WI38 (cell line): ENCODE results near the gene ZNF365.
"Not testable (repeated sequence)": the region's sequence is repeated elsewhere in the genome, so short reads cannot be mapped to it uniquely, and the experiment has no call there.

Experiments used
- H3K4me3 ChIP-seq: 2 replicates; pipeline ENCODE4 v1.5.1; 2011; ENCODE audit warnings: low read depth, mild to moderate bottlenecking, control low read depth, low read length
- CTCF ChIP-seq: IDR thresholded peaks from 2 replicates; pipeline ENCODE4 v1.5.1; 2012; ENCODE audit warnings: low read depth, mild to moderate bottlenecking, control low read depth, low read length

The ZNF365 gene

GRCh38 chr10:62354916-62355315, 19.3 kb upstream of the ZNF365 start:
- no peak overlapping the region for H3K4me3 ChIP-seq
- no peak for TF ChIP-seq CTCF

- TF ChIP-seq CTCF = no peak
- no peak overlapping the region for H3K4me3 ChIP-seq
Measured at GRCh38 chr10:62356447-62356846, 17.7 kb upstream of the ZNF365 start.

GRCh38 chr10:62358151-62358550, 16.0 kb upstream of the ZNF365 start:
- not testable (repeated sequence) for H3K4me3 ChIP-seq

GRCh38 chr10:62373639-62373994, 552 bp upstream of the ZNF365 start:
- H3K4me3 ChIP-seq = peak overlapping the region; percentile 63
- no peak for TF ChIP-seq CTCF

GRCh38 chr10:62374862-62375710, 917 bp downstream of the ZNF365 start:
- TF ChIP-seq CTCF = no peak
- no peak overlapping the region for H3K4me3 ChIP-seq

GRCh38 chr10:62376071-62377025, 2.2 kb downstream of the ZNF365 start:
- no peak for TF ChIP-seq CTCF

GRCh38 chr10:62377026-62377415, 2.9 kb downstream of the ZNF365 start:
- no peak overlapping the region for H3K4me3 ChIP-seq
- TF ChIP-seq CTCF = no peak

More at GRCh38 chr10:62376071-62377025, 2.2 kb downstream of the ZNF365 start:
- H3K4me3 ChIP-seq = no peak overlapping the region
